DLD1 (cell line): ENCODE measurements around the gene CYP17A1.
"Not testable (repeated sequence)": the region's sequence is repeated elsewhere in the genome, so short reads cannot be mapped to it uniquely, and the experiment has no call there.

Source experiments
- in situ Hi-C: cut with HindIII; loops from 2 replicates; pipeline ENCODE4 v1.10.0; 2017; ENCODE audit warnings: low sequenced_read_pairs

CYP17A1 gene

GRCh38 chr10:102837230-102837721 is at the start of gene CYP17A1:
Gene CYP17A1 (minus strand): TSS chr10:102837413. CDS start chr10:102837361, 52 bp downstream.
- in situ Hi-C loops, result no loop called here

- in situ Hi-C loops, result no loop called here
Observed at GRCh38 chr10:102880256-102880655, 43.0 kb upstream of the CYP17A1 start.

DNA sequence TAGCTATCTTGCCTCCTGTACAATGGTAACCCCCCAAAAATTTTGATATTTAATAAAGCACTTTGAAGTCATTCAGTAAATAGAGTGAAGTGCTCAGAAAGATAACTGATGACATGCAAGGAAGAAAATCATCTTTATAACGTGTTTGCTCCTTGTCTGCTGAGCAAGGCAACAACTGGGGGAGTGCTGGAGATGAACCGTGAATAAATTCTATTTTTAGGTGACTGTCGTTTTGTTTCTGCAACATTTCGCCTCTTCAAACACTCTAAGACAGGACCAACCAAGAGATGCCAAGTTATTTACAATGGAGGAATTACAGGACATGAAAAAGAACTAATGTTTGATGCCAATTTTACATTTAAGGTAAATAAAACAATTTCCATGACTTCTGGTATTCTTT is 41.4 kb upstream of the CYP17A1 start:
- in situ Hi-C loops, result no loop called here

- in situ Hi-C loops, result no loop called here
Observed at GRCh38 chr10:102876747-102877153, 39.5 kb upstream of the CYP17A1 start.

DNA sequence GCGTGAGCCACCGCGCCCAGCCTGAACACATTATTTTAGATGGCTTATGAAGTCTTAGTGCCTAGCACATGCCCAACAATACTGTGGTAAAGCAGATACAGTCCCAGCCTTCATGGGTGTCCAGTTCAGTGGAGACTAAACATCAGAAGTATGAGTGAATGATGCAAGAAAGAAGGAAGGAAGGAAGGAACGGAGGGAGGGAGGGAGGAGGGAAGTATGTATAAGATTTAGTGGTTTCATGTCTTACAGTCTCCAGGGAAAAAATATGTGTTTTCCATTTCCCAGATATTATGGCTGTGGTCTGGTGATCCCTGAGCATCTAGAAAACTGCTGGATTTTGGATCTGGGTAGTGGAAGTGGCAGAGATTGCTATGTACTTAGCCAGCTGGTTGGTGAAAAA is 35.0 kb upstream of the CYP17A1 start:
- in situ Hi-C loops, result no loop called here

DNA sequence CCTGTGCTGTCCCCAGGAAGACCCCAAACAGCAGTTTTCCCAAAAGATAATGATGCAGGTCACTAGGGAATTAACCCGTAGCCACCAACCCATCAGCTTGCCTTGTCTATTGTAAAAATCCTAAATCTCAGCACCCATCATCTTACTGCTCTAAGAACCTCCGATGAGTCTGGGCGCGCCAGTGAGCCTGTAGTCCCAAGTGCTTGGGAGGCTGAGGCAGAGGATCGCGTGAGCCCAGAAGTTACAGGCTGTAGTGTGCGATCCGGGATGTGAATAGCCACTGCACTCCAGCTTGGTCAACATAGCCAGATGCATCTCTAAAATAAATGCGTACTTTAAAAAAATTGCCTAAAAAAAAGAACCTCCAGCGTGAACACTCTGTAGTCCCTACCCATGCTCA is 33.0 kb upstream of the CYP17A1 start:
- in situ Hi-C loops, result no loop called here

- in situ Hi-C loops, result no loop called here
Observed at GRCh38 chr10:102869258-102870198, 32.3 kb upstream of the CYP17A1 start, which contains the start of gene AS3MT. Gene AS3MT (plus strand): TSS chr10:102869470. CDS start chr10:102869593, 123 bp downstream.

- in situ Hi-C loops, result no loop called here
Observed at GRCh38 chr10:102868911-102869257, 31.7 kb upstream of the CYP17A1 start.

DNA sequence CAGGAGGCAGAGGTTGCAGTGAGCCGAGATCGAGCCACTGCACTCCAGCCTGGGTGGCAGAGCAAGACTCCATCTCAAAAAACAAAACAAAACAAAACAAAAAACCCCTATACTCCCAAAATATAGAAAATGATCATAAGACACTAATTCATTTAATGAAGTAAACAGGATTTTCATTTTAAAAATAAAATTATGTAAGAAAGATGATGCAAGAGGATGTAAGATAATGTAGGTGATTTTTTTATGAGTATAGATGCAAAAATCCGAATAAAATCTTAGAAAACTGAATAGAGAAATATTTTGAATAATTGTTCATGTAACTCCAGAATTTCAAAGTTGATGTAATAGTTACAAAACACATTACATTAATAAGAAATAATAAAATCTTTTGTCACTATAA is 28.4 kb upstream of the CYP17A1 start:
- in situ Hi-C loops, result no loop called here

DNA sequence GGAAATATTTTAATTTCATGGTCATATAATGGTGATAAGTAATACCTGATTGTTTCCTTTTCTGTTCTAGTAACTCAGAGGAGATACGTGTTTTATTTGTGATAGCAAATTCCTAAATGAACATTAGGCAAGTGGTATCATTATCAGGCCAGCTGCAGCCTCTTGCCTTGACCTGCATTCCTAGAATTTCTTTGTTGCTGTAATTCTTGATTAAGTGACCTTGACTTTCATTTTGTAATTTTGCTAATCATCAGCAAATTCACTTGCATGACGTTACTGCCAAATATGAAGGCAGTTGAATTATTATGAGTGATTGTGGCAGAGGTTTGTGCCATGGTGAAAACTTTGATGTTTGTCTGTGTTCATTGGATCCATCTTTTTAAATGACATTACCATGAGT is 26.4 kb upstream of the CYP17A1 start:
- in situ Hi-C loops, result no loop called here

- in situ Hi-C loops, result no loop called here
Observed at GRCh38 chr10:102859911-102860310, 22.7 kb upstream of the CYP17A1 start.

DNA sequence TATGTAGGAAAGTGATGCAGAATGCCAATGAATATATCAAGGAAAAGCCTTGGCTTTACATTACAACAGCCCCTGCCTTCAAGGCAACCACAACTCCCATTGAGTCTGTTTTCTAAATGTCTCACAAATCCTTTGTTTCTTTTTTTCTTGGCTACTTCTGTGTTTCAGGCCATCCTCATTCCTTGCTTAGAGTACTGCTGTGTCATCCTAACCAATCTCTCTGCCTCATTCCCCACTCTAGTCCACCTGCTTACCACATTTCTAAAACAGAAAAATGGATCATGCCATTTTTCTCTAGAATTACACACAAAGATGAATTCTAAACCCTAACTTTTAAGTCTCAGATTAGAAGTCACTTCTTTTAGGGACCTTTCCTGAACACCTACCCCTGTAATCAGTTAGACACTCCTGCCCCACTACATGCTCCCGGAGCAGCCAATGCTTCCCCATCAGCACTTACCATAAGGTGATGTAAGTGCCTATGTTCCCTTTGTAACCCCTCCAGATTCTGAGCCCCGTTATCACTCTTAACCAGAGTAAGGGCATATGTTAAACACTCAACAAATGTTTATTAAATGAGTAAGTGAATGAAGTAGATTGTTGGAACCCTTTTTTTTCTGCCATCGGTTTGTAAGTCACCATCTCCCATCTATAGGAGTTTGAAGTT is 19.7 kb upstream of the CYP17A1 start:
- in situ Hi-C loops, result no loop called here

- in situ Hi-C loops, result not testable (repeated sequence)
Observed at GRCh38 chr10:102855731-102856436, 18.7 kb upstream of the CYP17A1 start.

GRCh38 chr10:102853237-102853636 is 16.0 kb upstream of the CYP17A1 start:
- in situ Hi-C loops, result not testable (repeated sequence)

GRCh38 chr10:102850025-102850518 is 12.9 kb upstream of the CYP17A1 start:
- in situ Hi-C loops, result no loop called here

GRCh38 chr10:102845352-102845902 is 8.2 kb upstream of the CYP17A1 start:
- in situ Hi-C loops, result no loop called here

- in situ Hi-C loops, result not testable (repeated sequence)
Observed at GRCh38 chr10:102844190-102844776, 7.1 kb upstream of the CYP17A1 start.

GRCh38 chr10:102843139-102843538 is 5.9 kb upstream of the CYP17A1 start:
- in situ Hi-C loops, result not testable (repeated sequence)

- in situ Hi-C loops, result no loop called here
Observed at GRCh38 chr10:102841827-102842345, 4.7 kb upstream of the CYP17A1 start.

DNA sequence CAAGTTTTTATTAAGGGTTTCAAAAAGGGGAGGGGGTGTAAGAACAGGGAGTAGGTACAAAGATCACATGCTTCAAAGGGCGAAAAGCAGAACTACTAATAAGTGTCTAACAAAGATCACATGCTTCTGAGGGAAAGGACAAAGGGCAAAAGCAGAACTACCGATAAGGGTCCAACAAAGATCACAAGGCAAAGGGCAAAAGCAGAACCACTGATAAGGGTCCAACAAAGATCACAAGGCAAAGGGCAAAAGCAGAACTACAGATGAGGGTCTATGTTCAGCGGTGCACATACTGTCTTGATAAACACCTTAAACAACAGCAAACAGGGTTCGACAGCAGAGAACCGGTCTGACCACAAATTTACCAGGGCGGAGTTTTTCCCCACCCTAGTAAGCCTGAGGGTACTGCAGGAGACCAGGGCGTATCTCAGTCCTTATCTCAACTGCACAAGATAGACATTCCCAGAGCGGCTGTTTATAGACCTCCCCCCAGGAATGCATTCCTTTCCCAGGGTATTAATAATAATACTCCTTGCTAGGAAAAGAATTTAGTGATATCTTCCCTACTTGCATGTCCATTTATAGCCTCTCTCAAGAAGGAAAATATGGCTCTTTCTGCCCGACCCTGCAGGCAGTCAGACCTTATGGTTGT is 1.2 kb upstream of the CYP17A1 start:
- in situ Hi-C loops, result not testable (repeated sequence)
